K562 (cell line): ENCODE data around the gene HOXC12. TPM values are rescaled to one million over a fixed set of nuclear protein-coding genes. Genes with fewer than 3 reads are reported as not detected.
A peak's percentile ranks its signal among the peaks of the same experiment; 100 is the strongest.

ENCODE experiments used
- DLX4 ChIP-seq: fragments of 250-450 bp; sonication (Bioruptor Pico); IDR thresholded peaks from 2 replicates; pipeline ENCODE4 v1.6.1; 2021; ENCODE audit warnings: mild to moderate bottlenecking
- EWSR1 ChIP-seq: fragments of 450-650 bp; IDR thresholded peaks from 2 replicates; pipeline ENCODE4 v1.6.1; 2018; ENCODE audit warnings: borderline replicate concordance, mild to moderate bottlenecking, low read depth, moderate library complexity; ENCODE audit not compliant: partially characterized antibody
- SIN3A ChIP-seq, 2 experiments: fragments of 150-350 bp in 1 of 2; IDR thresholded peaks; 2 replicates each; pipeline ENCODE4 v1.6.1; 2011 to 2016; ENCODE audit warnings: borderline replicate concordance in 2 of 2, low read depth in 2 of 2, low read length in 2 of 2, mild to moderate bottlenecking in 2 of 2, moderate library complexity in 2 of 2; ENCODE audit not compliant: control insufficient read depth in 1 of 2
- SREBF2 ChIP-seq: sonication (generic); formaldehyde crosslinking; IDR thresholded peaks from 2 replicates; pipeline ENCODE4 v1.4.0; 2020; ENCODE audit warnings: mild to moderate bottlenecking, missing genetic modification reagents
- U2AF2 ChIP-seq: fragments of 200-400 bp; formaldehyde crosslinking; optimal IDR thresholded peaks from 2 replicates; pipeline ENCODE3; 2017; ENCODE audit warnings: low read depth, mild to moderate bottlenecking, low read length
- VEZF1 ChIP-seq: fragments of 200-800 bp; sonication (Bioruptor generic); IDR thresholded peaks from 2 replicates; pipeline ENCODE4 v1.6.1; 2017; ENCODE audit warnings: missing genetic modification characterization, missing compliant biosample characterization
- ZNF134 ChIP-seq: fragments of 250-450 bp; sonication (Bioruptor Pico); conservative IDR thresholded peaks from 2 replicates; pipeline ENCODE4 v1.4.0; 2020
- ZNF174 ChIP-seq: fragments of 250-450 bp; sonication (Bioruptor Pico); IDR thresholded peaks from 2 replicates; pipeline ENCODE4 v1.4.0; 2020; ENCODE audit warnings: mild to moderate bottlenecking
- ZNF561 ChIP-seq: fragments of 450-650 bp; formaldehyde crosslinking; conservative IDR thresholded peaks from 2 replicates; pipeline ENCODE4 v1.4.0; 2020; ENCODE audit warnings: mild to moderate bottlenecking, moderate library complexity
- ZNF79 ChIP-seq: fragments of 250-450 bp; sonication (Bioruptor Pico); IDR thresholded peaks from 2 replicates; pipeline ENCODE4 v1.4.0; 2020; ENCODE audit warnings: low read depth, mild to moderate bottlenecking, moderate library complexity
- polyA plus RNA-seq, 8 experiments: library from polyadenylated mRNA; depleted of rRNA in 4 of 8; stranded (reverse) in 5 of 8; unstranded in 3 of 8; fragments of >200 nt; fragmentation: Nextera tagmentation in 2 of 8; fragmentation: Illumina TruSeq in 1 of 8; extraction: Ambion mirVana in 2 of 8; extraction: Trizol in 1 of 8; gene quantifications; 2 replicates each; pipeline versions ENCODE4 v1.2.1 to v1.2.3, GENCODE V29; 2011 to 2014; ENCODE audit warnings: inconsistent platforms in 1 of 8, missing spikeins in 1 of 8
- total RNA-seq, 7 experiments: library from RNA; depleted of rRNA in 6 of 7; stranded (reverse); fragments of >200 nt in 6 of 7; fragmentation: Illumina TruSeq in 2 of 7; extraction: Trizol in 2 of 7; gene quantifications; 2 replicates each; pipeline versions ENCODE4 v1.2.1 to v1.2.3, GENCODE V29; 2011 to 2021; ENCODE audit warnings: low replicate concordance in 1 of 7
- TF ChIP-seq, protein P1 (sequence below): fragments of 250-450 bp; sonication (Bioruptor Pico); IDR thresholded peaks from 2 replicates; pipeline ENCODE4 v1.5.1; 2021; ENCODE audit warnings: mild to moderate bottlenecking
- TF ChIP-seq, protein P2 (sequence below): fragments of 450-650 bp; formaldehyde crosslinking; IDR thresholded peaks from 2 replicates; pipeline ENCODE4 v1.4.0; 2020; ENCODE audit warnings: mild to moderate bottlenecking, moderate library complexity

Gene HOXC12
- total and polyA plus RNA-seq, 9 of the 15 experiments (the other 6 are each of a cell fraction or from before 2014, with no cell fraction given), result 0.04 to 0.36 (median 0.11) TPM; not detected in 1

GRCh38 chr12:53999559-54000115 lies 44.9 kb downstream of the HOXC12 start (continued):
- TF ChIP-seq, protein P1, sequence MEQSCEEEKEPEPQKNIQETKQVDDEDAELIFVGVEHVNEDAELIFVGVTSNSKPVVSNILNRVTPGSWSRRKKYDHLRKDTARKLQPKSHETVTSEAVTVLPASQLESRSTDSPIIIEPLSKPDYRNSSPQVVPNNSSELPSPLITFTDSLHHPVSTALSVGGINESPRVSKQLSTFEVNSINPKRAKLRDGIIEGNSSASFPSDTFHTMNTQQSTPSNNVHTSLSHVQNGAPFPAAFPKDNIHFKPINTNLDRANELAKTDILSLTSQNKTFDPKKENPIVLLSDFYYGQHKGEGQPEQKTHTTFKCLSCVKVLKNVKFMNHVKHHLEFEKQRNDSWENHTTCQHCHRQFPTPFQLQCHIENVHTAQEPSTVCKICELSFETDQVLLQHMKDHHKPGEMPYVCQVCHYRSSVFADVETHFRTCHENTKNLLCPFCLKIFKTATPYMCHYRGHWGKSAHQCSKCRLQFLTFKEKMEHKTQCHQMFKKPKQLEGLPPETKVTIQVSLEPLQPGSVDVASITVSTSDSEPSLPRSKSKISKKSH (CRISPR knock-in tag), result no peak
- no peak for TF ChIP-seq ZNF174
- TF ChIP-seq ZNF79 (CRISPR knock-in tag), result no peak
- TF ChIP-seq ZNF134 (CRISPR knock-in tag), result no peak
- TF ChIP-seq VEZF1, result peak; percentile 62
- no peak for TF ChIP-seq EWSR1
- TF ChIP-seq SIN3A (IDR thresholded peaks at IDR 0.05; ENCODE audit: borderline replicate concordance in 2 of 2, control insufficient read depth in 1 of 2, low read depth in 2 of 2, low read length in 2 of 2), result no peak; a peak in 1 of 4 replicates
- TF ChIP-seq DLX4 (CRISPR knock-in tag), result no peak
- no peak for TF ChIP-seq SREBF2 (CRISPR knock-in tag)
- no peak for TF ChIP-seq ZNF561 (CRISPR knock-in tag)
- TF ChIP-seq U2AF2, result no peak
- TF ChIP-seq, protein P2, sequence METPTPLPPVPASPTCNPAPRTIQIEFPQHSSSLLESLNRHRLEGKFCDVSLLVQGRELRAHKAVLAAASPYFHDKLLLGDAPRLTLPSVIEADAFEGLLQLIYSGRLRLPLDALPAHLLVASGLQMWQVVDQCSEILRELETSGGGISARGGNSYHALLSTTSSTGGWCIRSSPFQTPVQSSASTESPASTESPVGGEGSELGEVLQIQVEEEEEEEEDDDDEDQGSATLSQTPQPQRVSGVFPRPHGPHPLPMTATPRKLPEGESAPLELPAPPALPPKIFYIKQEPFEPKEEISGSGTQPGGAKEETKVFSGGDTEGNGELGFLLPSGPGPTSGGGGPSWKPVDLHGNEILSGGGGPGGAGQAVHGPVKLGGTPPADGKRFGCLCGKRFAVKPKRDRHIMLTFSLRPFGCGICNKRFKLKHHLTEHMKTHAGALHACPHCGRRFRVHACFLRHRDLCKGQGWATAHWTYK (CRISPR knock-in tag), result no peak
